Stimulated activated CD4-positive, alpha-beta T cell treated with anti-CD3 and anti-CD28 coated beads, TNF-alpha, amount 100 ng/mL, for 4 hours (primary cell): ENCODE results near the gene GRM8.

Source experiments
- DNase-seq, 3 experiments: peaks; one replicate each; pipeline ENCODE4 v3.0.0-alpha.2; 2020; ENCODE audit warnings: low read depth in 3 of 3

Gene GRM8

DNA sequence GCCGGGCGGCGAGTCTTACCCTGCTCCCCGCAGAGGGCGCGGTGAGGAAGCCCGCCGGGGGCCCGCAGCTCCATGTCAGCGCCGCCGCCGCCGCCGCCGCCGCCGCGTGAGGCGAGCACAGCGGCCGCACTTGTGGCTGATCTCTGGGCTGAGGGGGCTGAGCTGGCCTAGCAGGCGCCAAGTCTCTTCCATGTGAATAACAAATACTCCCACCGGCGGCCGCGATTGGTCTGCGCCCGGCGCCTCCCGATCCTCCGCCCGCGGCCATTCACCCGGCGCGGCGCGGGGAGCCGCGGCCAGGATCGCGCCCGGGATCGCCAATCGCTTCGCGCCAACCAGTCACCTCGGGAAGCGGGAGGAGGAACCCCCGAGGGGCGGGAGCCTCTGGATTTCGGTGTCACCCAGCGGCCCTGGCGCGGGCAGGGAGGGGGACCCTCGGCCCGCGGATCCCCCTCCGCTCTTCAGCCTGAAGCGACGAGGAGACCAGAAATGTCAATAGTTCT is at the start of gene GRM8:
GRM8 (minus strand) TSS at position 164 of the 503 bp plus-strand sequence.
- peak in 1 of 3 experiments; percentile 9 for DNase-seq

DNA sequence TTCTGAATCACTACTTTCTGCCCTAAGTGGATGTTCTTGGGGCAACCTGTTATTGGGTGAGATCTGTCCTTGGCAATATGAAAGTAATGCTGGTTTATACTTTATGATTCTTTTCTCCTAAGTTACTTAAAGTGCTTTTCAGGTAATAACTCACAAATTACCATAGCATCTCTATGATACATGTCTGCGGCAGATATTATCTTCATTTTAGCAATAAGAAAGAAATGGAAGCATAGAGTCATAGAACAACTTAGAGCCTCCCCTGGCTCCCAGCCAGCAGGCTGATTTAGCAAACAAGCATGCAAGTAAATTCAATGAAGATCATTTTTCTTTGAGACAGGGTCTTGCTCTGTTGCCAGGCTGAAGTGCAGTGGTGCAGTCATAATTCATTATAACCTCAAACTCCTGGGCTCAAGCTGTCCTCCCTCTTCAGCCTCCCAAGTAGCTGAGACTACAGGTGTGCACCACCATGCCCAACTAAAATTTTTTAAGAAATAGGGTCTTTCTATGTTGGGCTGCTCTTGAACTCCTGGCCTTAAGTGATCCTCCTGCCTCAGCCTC is 38.1 kb upstream of the GRM8 start:
- no peak for DNase-seq

DNA sequence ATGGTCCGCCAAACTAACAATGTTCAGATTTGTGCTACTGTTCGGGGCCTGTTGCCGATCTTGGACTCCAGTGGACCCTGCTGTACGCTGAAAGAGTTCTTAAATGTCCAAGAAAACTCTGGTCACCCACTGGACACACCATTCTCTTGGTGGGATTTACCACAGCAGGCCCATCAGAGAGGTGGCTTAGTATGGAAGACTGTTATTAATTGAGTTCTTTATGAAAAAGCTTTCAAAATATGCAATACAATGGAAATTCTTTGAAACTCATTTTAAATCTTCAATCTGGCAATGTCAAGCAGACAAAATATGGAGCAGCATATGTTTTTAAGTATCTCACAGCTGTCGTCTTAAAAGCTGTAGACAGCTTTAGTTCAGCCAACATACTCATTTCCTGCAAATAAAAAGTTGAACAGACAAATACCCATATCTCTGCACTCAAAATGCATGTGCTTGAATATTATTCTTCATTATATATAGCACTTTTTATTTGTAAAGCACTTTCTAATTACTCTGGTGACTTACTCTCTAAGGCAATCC is 37.4 kb upstream of the GRM8 start:
- no peak for DNase-seq

DNA sequence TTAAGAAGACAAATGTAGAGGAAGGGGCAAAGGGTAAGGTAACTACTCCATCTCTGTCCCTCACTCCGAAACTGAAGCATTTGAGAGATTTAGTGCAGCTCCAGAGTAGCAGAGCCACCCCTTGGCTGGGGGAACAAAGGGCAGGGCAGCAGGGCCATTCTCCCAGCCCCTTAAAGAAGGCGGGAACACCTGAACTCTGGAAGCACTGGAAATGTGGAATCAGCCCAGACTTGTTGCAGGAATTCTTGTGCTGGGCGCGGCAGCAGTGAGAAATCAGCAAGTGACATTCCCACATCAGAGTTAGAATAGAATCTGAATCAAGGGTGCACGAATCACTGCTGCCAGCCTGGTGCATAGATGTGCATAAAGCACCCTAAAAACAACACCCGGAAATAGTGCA is 34.4 kb upstream of the GRM8 start:
- DNase-seq: no peak

DNA sequence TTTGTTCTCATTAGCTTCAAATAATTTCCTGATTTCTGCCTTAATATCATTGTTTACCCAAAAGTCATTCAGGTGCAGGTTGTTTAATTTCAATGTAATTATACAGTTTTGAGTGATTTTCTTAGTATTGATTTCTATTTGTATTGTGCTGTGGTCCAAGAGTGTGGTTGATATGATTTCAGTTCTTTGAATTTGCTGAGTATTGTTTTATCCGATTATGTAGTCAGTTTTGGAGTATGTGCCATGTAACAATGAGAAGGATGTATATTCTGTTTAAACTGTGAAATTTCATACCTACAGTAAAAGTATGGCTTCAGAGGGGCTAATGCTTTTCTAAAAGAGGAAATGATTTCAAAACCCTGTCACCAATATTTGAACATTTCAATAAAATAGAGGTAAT is 17.4 kb upstream of the GRM8 start:
- DNase-seq: no peak

DNA sequence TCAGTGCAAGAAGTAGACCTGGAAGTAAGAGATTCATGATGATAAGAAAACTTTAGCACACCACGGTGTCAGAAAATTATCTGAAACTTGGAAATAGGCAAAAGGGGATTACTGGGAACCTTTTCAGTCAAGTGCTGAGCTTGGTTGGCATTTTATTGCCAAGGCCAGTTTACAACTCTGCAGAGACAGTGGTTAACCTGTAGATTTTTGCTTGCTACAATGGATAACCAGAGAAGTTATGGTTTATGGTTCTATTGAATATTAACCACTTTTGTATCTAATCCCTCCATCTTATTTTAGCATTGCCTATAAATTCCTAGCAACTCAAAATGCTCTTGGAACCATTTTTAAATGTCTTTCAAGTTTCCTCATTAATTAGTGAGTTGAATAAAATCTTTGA is 13.3 kb upstream of the GRM8 start:
- DNase-seq: no peak

DNA sequence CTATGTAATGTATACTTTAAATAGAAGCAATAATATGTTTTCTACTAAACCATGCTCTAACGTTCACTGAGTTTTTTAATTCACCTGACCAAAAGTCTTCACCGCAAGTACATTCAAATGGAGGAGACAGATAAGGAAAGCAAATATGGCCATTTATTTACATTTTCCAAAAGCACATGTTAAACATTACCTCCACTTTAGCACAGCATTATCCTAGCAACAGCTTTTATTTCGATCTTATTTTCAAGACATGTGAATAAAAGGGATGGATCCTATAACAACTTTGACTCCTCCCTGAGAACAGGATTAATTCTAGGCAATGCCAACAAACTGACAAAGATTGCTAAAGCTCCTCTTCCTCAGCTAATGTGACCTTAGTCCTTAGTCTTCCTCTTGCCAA is 11.5 kb upstream of the GRM8 start:
- DNase-seq: no peak

DNA sequence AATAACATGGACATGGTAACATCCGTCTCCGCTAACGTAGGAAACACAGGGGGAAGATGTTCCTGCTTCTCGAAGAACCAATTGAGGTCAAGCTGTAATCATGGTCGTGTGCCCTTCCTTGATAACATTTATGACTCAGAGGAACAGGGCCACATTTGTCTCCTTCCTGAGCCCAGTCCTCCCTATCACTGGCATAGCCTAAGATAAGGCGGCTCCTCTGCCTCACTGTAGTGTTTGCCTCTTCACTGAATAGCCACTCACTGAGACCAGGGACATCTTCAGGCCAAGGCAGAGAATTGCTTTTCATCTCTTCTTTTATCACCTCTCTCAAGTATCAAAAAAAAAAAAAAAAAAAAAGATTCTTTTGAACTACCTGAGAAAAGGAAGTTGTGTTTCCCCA is 5.4 kb upstream of the GRM8 start:
- no peak for DNase-seq

DNA sequence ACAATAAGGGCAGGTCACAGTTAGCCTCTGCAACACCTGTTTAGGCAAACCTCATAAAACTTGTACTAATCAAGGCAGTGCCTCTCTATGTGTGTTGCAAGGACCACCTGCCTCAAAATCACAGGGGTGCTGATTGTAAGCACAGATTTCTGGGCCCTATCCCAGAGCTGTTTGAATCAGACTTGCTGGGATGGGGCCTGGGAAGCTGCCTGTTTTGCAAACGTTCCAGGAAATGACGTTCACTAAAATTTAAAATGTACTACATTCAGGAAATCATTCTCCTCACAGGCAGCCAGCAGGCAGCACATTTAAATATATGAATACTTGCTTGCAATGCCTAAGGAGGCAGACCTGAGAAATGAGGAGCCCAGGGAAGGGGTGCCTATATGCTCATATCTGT is 4.3 kb upstream of the GRM8 start:
- DNase-seq: no peak

DNA sequence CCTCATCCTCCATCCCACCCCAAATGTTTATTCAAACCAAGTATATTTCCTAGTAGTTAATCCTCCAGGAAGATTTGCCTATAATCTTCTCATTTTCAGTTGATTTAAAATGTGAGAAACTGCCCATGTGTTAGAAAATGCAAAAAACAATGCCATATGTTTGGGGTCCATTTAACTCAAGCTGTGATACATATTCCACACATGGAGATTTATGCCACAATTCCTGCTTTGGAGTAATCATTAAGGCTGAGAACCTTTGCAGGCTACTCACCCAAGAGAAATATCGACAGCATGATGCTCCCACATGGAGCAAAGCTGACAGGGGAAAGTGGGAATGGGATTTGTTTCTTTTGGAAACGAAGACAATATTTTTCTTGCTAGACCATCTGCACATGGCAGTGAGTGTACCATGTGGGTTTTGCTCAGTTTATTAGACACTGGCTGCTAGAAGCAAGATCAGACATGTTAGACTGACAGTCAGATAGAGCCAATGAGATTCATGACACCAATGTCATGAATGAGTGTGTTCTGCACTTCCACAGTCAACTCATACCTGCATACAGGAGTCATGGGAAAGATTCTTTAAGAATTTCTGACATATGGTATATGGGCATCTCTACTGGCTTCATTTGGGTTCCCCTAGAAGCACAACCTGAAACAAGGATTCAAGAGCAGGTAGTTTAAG is 3.4 kb upstream of the GRM8 start:
- DNase-seq: no peak

DNA sequence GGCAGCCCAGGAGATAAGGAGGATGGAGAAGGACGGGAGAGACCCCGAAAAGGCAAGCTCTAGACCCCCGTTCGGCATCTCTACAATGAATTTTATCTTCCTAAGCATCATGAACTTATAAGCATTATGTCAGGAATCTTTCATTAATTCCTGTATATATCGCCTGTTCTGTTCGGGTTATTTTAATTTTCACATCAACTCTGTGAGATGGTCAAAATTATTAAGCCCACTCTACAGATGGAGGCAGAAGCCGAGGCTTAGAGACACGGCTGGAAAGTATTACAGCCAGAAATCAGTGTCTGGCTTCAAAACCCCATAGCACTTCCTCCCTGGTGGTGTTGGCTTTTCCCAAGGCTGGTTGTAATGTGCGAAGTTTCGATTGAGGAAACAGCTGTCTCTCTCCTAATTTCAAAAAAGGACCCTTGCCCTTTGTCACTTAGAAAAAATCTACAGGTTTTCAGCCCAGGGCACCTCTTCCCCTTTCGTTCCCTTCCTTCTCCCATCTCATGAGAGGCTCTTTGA is 1.5 kb upstream of the GRM8 start:
- DNase-seq: no peak

DNA sequence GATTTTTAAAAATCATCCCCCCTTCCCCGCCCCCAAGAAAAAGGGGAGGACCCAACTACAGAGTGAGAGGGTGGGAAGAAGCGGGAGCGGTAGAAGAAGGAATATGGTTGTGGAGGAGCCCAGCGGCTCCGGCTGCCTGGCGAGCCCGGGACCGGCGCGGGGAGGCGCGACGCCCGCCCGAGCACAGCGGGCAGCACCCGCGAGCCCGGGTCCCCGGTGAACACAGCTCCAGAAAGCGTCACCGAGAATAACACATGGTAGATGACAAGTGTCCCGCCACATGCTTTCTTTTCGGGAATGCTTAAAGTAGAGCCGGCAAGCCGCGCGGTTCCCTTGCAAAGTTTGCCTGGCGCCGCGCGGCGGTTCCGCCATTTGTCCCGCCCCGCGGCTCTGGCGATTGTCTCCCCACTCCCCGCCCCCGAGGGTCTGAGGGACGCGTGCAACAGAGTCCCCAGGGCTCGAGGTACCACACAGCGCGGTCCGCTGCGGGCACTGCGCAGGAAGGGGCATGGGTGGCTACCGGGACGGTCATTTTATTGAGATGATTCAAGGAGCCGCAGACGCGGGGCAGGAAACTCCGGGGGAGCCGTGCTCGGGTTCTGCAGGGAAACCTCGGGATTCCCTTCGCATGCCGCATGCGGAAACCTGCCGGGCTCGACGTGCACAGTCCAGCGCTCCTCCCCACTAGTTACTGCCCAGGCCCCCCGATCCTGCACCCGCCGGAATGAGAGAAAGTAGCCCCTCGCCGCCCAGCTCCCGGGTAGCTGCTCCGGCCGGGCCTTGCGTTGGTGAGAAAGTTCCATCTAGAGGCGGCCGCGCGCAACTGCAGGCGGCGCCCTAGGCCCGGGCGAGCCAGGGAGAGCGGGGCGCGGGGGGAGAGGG is 781 bp upstream of the GRM8 start:
- peak; percentile 29 to 44 (median 38) for DNase-seq

DNA sequence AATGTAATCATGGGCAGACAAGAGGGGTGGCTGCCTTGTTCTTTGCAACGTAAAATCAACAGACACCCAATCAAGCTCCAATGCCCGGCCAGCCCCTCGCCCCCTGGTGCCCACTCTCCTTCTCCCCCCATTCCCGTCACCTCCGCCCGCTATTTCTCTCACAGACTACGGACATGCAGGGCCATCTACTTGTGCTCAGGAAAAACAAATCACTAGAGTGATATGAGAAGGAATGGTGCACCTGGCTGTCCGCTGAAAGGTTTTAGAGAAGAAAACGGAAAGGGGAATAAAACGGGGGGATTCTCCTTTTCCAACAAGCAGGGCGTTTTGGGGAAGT is 396 bp downstream of the GRM8 start:
- no peak for DNase-seq

DNA sequence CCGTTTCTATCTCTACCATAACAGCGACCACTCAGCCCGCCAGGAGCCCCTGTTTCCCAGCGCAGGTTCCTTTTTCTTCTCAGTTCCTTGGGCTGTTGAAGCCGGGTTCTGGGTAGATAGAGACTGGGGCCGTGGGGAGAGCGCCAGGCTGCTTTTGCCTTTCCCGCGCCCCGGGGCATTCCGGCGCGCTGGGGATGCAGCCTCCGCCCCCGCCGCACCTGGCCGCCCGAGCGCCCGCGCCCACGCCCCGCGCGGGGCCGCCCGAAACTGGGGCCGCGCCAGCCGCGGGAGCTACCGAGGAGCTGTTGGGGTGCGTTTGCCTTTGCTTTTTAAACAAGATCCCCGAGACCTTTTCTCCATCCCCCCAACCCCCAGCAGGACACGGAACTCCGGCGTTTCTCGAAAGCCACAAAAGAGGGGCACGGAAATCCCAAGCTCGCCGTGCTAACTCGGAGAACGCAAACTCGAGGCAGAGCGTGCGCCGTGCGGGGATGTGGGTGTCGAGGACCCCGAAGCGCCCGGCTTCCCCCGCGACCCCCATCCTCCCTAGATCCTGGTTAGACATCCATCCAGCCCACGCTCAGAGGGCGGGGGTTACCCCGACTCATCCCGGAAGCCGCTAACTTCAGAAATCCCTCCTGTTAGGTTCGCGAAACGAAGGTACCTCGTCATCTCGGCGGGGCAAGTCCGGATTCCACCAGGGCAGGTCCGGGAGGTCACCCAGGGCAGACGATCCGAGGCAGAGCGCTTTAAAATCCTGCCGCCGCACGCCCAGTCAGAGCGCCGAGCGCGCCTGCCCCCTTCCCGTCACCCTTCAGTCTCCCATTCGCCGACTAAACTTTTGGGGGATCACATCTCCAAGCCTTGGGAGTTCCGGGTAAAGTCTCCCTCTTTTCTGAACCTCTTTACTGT is 1.0 kb downstream of the GRM8 start:
- peak in 1 of 3 experiments; percentile 16 for DNase-seq

DNA sequence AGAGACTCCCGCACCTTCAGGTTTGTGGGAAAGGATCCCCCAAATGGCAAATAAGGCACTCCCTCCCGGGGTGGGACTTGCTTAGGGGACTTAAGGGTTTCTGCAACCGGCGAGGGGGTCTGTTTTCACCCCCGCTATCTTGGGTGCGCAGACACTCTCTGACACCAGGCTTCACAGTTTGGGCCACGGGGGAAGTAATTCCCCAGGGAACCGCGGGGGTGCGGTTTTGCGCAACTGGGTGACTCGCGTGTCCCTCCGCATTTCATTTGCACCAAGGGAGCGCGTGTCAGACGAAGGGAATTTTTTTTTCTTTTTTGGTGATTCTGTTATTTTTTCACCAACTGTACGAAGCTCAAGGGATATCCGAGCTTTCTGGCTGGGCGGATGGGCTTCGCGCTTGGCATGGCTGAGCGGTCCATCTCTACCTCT is 1.7 kb downstream of the GRM8 start:
- no peak for DNase-seq

DNA sequence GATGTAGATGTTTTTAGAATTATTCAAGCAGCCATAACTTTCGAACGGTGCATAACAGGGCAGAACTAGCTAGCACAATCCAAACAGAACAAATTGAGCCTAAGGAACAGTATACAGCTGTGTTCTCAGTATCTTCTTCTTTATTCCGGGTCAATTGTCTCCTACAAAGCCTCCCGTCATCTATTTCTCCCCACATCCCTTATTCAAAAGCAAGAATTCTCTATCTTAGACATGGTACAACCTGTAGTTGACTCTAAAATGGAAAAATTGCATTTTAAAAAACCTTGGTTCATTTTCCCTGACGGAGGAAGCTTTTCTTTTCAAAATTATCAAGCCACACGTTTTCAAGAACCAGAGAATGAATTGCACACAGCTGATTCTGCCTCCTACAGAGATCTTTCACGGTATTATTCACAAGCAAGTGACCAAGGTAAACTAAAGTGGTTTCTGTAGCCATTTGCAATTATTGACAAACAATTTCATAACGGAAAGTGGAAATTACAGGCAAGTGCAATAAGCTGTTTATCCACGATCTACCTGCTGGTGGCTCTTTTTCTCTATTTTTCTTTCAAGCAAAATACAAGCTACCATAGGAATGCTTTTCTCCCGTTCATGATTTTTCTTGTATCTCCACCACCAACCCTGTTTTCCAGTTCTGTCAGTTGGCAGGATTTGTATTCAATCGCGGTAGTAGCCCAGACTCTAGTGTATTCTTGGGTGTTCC is 2.3 kb downstream of the GRM8 start:
- DNase-seq: no peak

DNA sequence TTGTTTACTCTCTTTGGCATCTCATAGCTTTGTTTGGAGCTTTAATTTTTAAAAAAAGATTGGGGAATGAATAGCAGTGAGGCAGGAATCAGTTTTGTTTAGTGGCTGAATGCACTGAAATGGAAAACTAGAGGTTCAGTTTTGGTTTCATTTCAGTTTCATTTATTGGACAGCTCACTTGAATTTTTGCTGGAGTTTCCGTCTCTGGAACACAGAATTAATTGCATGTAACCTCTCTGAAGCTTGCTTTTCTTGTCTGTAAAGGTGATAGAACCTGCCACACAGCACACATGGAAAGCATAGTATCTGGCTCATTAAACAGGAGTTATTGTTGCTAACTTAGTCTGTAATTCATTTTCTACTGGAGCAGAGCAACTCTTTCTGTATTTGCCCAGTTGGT is 7.1 kb downstream of the GRM8 start:
- no peak for DNase-seq

DNA sequence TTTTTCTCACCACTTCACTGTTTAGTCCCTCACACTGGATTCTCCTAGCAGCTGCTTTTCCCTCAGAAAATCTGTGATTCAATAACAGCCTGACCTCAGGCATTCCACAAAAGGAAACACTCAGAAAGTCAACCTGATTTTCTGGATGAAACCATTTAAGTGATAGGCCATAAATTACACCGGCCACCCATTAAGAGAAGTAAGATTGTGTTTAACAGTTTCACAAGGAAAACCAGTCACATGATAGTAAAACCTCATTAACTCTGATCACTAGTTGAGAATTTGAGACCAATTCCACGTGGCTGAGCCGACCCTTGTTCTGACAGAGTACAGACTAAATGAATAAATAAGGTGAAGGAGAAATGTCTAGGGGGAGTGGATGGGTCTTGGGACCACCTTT is 7.7 kb downstream of the GRM8 start:
- no peak for DNase-seq

DNA sequence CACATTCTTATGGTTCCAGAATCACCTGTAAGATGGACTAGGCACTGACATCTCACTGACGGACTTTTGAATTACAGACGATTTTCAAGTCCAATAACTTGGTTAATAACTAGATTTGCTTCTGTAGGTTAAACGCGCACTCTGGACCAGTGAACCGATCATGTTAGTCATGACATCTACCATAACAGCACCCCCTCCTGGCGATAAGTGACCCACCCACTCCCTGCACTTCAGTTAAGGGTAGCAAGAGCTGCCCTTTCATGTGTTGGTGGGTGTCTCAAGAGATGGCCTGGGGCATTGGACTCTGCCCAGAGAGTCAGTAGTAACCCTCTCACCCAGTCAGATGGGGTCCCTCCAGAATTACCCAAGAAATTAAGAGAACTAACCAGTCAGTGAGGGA is 12.9 kb downstream of the GRM8 start:
- no peak for DNase-seq

DNA sequence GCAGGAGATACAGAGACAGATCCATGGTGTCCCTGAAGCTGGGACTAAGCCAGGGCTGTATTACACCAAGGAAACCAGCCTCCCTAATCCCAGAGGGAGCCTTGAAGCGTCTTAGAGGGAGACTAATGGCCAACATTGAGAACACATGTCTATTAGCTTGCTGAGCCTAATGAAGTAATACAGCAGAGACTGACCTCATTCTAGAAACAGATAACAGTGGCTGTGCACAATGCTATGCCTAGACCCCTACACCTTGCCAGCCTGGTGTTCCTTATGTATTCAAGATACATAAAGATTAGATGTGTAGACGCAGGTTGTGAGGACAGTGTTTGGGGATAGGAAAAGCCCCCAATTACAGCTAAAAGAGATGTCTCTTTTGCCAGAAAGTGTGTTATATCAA is 19.1 kb downstream of the GRM8 start:
- no peak for DNase-seq

DNA sequence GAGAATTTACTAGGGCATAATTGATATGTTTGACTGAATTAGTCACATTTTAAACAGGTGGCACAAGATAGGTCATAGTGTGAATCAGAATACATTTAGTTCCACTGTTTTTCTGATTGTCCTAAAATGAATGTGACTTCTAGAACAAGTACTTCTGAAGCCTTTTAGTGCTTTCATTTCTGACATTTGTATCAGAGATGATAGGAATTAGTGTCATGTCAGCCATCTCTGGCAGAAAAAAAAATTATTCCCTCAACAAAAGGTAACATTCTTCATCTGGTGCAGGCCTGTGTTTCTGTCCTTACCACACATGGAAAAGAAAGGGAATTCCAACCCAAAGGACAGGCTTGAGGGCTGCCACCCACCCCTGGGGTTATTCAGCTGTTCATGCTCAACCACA is 21.3 kb downstream of the GRM8 start:
- DNase-seq: no peak
